Measurements from ENCODE around the gene ARFGEF3. TPM values are rescaled to one million over a fixed set of nuclear protein-coding genes. Genes with fewer than 3 reads are reported as not detected.

Gene ARFGEF3
- total and polyA plus RNA-seq, 11 donors: 0.58 to 11.9 (median 2.5) TPM

DNA sequence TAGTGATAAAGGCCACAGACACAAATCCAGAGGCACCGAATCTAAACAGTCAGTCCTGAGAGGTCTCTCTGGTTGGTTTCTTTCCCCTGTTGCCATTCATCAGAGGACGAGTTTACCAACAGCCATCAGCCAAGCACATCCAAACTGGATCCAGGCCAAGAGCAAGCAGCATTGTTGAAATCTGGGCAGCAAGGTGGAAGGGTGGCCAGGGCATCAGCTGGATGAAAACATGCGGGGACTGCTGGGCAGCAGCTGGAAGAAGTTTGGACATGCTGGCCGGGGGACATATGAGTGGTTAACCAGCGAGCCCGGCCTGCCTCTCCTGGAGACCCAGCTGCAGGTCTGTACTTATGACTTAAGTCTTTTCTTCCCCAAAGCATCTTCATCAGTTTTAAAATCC, 216.1 kb downstream of the ARFGEF3 start, which contains the start of gene SMIM28:
Gene SMIM28 (plus strand): TSS at position 62 of the 400 bp plus-strand sequence. CDS start 168 bp downstream, at position 230.
- TF ChIP-seq, protein P1, sequence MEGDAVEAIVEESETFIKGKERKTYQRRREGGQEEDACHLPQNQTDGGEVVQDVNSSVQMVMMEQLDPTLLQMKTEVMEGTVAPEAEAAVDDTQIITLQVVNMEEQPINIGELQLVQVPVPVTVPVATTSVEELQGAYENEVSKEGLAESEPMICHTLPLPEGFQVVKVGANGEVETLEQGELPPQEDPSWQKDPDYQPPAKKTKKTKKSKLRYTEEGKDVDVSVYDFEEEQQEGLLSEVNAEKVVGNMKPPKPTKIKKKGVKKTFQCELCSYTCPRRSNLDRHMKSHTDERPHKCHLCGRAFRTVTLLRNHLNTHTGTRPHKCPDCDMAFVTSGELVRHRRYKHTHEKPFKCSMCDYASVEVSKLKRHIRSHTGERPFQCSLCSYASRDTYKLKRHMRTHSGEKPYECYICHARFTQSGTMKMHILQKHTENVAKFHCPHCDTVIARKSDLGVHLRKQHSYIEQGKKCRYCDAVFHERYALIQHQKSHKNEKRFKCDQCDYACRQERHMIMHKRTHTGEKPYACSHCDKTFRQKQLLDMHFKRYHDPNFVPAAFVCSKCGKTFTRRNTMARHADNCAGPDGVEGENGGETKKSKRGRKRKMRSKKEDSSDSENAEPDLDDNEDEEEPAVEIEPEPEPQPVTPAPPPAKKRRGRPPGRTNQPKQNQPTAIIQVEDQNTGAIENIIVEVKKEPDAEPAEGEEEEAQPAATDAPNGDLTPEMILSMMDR (IDR thresholded peaks at IDR 0.05): no peak
- no peak for TF ChIP-seq POLR2A (IDR thresholded peaks at IDR 0.05)
- no peak within 1 kb of the TSS for H3K4me3 ChIP-seq
- H3K36me3 ChIP-seq: no peaks in the 10 kb centered on the region
- H3K27me3 ChIP-seq: no peaks in the 10 kb centered on the region
- intact Hi-C loops (cut with DNase I): no loop called here
- no peak for ATAC-seq
- 57 to 73% (median 65%) methylated on average over 6 of the region's 6 CpGs for WGBS, 4 donors
- H3K27ac ChIP-seq: no peak within 1 kb of the TSS
- DNase-seq: peak in 1 of 5 donors; percentile 33
- no peaks in the 10 kb centered on the region for H3K4me1 ChIP-seq
- no peaks in the 10 kb centered on the region for H3K9me3 ChIP-seq

DNA sequence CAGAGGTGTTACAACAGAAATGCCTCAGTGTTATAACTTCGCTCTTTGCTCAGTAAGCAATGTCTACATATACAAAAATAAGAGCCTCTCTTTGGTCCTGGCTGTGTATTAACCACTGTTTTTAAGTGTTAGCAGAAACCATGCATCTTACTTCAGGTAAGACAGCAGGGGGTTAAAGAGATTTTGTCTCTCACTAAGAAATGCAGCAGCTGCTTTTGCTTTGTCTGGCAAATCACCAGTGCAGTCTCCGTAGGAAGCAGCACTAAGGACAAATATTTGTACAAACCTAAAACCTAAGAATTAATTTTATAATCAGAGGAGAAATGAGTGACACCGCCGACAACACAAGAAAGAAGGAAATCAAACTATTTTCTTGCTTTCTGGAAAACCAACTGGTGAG, 216.7 kb downstream of the ARFGEF3 start:
- TF ChIP-seq, protein P1 (IDR thresholded peaks at IDR 0.05): no peak
- TF ChIP-seq POLR2A (IDR thresholded peaks at IDR 0.05): no peak
- no peak for ATAC-seq

DNA sequence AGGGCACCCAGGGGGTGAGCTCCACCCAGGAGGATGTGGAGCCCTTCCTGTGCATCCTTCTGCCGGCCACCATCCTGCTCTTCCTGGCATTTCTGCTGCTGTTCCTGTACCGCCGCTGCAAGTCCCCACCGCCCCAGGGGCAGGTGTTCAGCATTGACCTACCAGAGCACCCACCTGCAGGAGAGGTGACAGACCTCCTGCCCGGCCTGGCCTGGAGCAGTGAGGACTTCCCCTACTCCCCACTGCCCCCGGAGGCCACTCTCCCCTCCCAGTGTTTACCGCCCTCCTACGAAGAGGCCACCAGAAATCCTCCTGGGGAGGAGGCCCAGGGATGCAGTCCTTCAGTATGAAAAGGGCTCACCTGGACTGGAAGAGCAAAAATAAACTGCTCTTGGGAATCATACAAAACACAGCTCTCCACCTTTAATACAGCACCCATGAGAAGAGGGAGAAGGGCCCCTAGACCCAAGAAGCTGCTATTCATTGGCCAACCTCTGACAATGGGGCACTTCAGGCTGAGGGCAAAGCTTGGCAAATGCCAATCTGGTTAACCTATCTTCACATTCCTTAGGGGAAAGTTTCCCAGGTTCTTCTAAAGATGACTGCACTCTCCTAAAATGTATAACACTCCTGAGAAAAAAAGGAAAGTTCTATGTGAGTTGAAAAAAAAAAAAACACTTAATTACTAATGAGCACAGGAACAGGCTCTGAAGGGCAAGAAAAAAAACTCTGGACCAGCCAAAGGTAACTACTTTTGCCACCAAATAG, 220.9 kb downstream of the ARFGEF3 start:
- DNase-seq: no peak
- intact Hi-C loops (cut with DNase I): no loop called here
- Histone ChIP-seq H3K4me1 (no peaks in the 10 kb centered on the region), H3K27me3 (no peaks in the 10 kb centered on the region), H3K9me3 (no peaks in the 10 kb centered on the region), H3K36me3 (no peaks in the 10 kb centered on the region), H3K27ac (no peak overlapping the region), H3K4me3 (no peak overlapping the region)
- TF ChIP-seq, protein P1 (IDR thresholded peaks at IDR 0.05): no peak
- no peak for TF ChIP-seq POLR2A (IDR thresholded peaks at IDR 0.05)
- WGBS, 4 donors: 75 to 87% (median 79%) methylated on average over 7 to 8 of the region's 8 CpGs
- ATAC-seq: no peak

More for the DNA sequence above, 216.7 kb downstream of the ARFGEF3 start:
- H3K4me3 ChIP-seq: no peak overlapping the region
- no peaks in the 10 kb centered on the region for H3K27me3 ChIP-seq
- H3K36me3 ChIP-seq: no peaks in the 10 kb centered on the region
- no peaks in the 10 kb centered on the region for H3K4me1 ChIP-seq
- DNase-seq: no peak
- WGBS, 4 donors: 69 to 79% (median 75%) methylated on average over 4 of the region's 4 CpGs
- no peak overlapping the region for H3K27ac ChIP-seq
- intact Hi-C loops (cut with DNase I): no loop called here
- H3K9me3 ChIP-seq: no peaks in the 10 kb centered on the region

DNA sequence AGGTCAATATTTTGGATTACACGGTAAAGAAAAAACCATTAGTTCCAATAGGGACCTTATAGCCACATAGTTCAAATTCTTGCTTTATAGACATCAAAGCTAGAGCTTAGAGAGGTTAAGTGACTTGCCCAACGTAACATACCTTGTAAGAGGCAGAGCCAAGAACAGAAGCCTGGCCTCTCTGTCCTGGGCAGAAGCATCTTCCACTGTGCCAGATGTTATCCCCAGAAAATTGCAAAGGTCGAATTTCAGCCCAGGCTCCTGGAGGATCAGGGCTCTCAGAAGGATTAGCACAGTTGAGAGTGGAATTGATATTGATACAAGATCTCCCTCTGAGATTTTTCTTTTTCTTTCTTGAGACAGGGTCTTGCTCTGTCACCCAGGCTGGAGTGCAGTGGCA, 222.0 kb downstream of the ARFGEF3 start:
- TF ChIP-seq POLR2A (IDR thresholded peaks at IDR 0.05): no peak
- TF ChIP-seq, protein P1 (IDR thresholded peaks at IDR 0.05): no peak
- no peak overlapping the region for H3K27ac ChIP-seq
- H3K27me3 ChIP-seq: no peaks in the 10 kb centered on the region
- DNase-seq (no peak), ATAC-seq (peak in 1 of 4 donors; percentile 15)
- 82 to 85% (median 82%) methylated on average over 3 of the region's 3 CpGs for WGBS, 4 donors
- no peak overlapping the region for H3K4me3 ChIP-seq
- no peaks in the 10 kb centered on the region for H3K4me1 ChIP-seq
- H3K9me3 ChIP-seq: no peaks in the 10 kb centered on the region
- intact Hi-C loops (cut with DNase I): no loop called here
- no peaks in the 10 kb centered on the region for H3K36me3 ChIP-seq

Measured in heart left ventricle (tissue), 16 donors.